Spleen (tissue), 11 donors: ENCODE results near the gene KCNQ4. TPM values are rescaled to one million over a fixed set of nuclear protein-coding genes. Genes with fewer than 3 reads are reported as not detected.

ENCODE experiments used
- DNase-seq: peaks from one replicate; pipeline ENCODE4 v3.0.0-alpha.2; 2020
- H3K27ac ChIP-seq, 8 donors: fragments of 200-600 bp; sonication (generic) in 7 of 8; 1 replicate in 4 of 8; 2 replicates in 4 of 8; pipeline versions ENCODE4 v1.5.0 to v1.8.0; 2016 to 2021; ENCODE audit warnings: inconsistent platforms in 4 of 8, mild to moderate bottlenecking in 4 of 8, moderate library complexity in 1 of 8
- H3K27me3 ChIP-seq, 7 donors: fragments of 200-600 bp; sonication (generic) in 6 of 7; replicated peaks in 1 of 7; 1 replicate in 4 of 7; 2 replicates in 3 of 7; pipeline versions ENCODE4 v1.5.0 to v1.8.0; 2016 to 2021; ENCODE audit warnings: inconsistent platforms in 3 of 7, mild to moderate bottlenecking in 1 of 7
- H3K36me3 ChIP-seq, 6 donors: fragments of 200-600 bp; sonication (generic) in 5 of 6; 1 replicate in 4 of 6; 2 replicates in 2 of 6; pipeline versions ENCODE4 v1.5.0 to v1.8.0; 2016 to 2021; ENCODE audit warnings: inconsistent platforms in 2 of 6
- H3K4me1 ChIP-seq, 6 donors: fragments of 200-600 bp; sonication (generic) in 5 of 6; 1 replicate in 3 of 6; 2 replicates in 3 of 6; pipeline versions ENCODE4 v1.5.0 to v1.8.0; 2016 to 2021; ENCODE audit warnings: inconsistent platforms in 3 of 6
- H3K4me3 ChIP-seq, 8 donors: fragments of 200-600 bp; sonication (generic) in 7 of 8; 1 replicate in 4 of 8; 2 replicates in 4 of 8; pipeline versions ENCODE4 v1.5.0 to v1.8.0; 2016 to 2021; ENCODE audit warnings: inconsistent platforms in 4 of 8, mild to moderate bottlenecking in 4 of 8, moderate library complexity in 2 of 8
- H3K9me3 ChIP-seq, 8 donors: fragments of 200-600 bp; sonication (generic) in 7 of 8; 1 replicate in 4 of 8; 2 replicates in 4 of 8; pipeline versions ENCODE4 v1.5.0 to v1.8.0; 2016 to 2021; ENCODE audit warnings: inconsistent platforms in 4 of 8
- POLR2A ChIP-seq, 3 donors: fragments of 450-650 bp; IDR thresholded peaks; one replicate each; pipeline ENCODE4 v1.5.1; 2017; ENCODE audit warnings: antibody characterized with exemption in 3 of 3, mild to moderate bottlenecking in 1 of 3
- POLR2AphosphoS5 ChIP-seq, 3 donors: sonication (generic); formaldehyde crosslinking; IDR thresholded peaks; one replicate each; pipeline ENCODE4 v1.5.1; 2017; ENCODE audit warnings: antibody characterized with exemption in 3 of 3
- WGBS, 5 donors: extraction: QIAGEN DNeasy Blood & Tissue Kit in 3 of 5; methylation state at CpG; one replicate each; pipeline versions ENCODE4 v1.1.5 to v1.1.7; 2013 to 2018; 5-methylcytosine and 5-hydroxymethylcytosine counted together
- intact Hi-C: fragments of 100-400 bp; cut with DNase I; formaldehyde crosslinking; loops from one replicate; pipeline ENCODE4 v1.15.0; 2023; ENCODE audit warnings: low total_unique reads
- microRNA-seq, 3 donors: library from miRNA; unstranded; fragments of <30 nt; microRNA quantifications; one replicate each; pipeline versions ENCODE4 to v1.1.0, GENCODE V29; 2019 to 2020
- polyA plus RNA-seq, 3 donors: library from polyadenylated mRNA; stranded (reverse); fragments of 200-250 nt; gene quantifications; one replicate each; pipeline ENCODE4 v1.2.1, GENCODE V29; 2013
- small RNA-seq, 4 donors: library from RNA; depleted of rRNA; stranded (forward); fragments of <200 nt; gene quantifications; one replicate each; pipeline ENCODE3, GENCODE V24; 2016
- total RNA-seq, 7 donors: library from RNA; depleted of rRNA in 3 of 7; stranded (reverse); fragments of >200 nt in 3 of 7; fragmentation: NEBNext Ultra II Directional in 4 of 7; extraction: Animal tissue kit (Norgen Biotek cat#: 25700) in 4 of 7; gene quantifications; one replicate each; pipeline versions ENCODE4 v1.1.0 to v1.2.1, GENCODE V29; 2016 to 2021
- TF ChIP-seq, protein P1 (sequence below), 11 experiments: fragments of 200-600 bp in 7 of 11; fragments of 450-650 bp in 4 of 11; sonication (generic) in 4 of 11; IDR thresholded peaks in 8 of 11; conservative IDR thresholded peaks in 3 of 11; 1 replicate in 7 of 11; 2 replicates in 4 of 11; pipeline versions ENCODE4 v1.4.0 to v1.8.0; 2016 to 2021; ENCODE audit warnings: antibody characterized with exemption in 11 of 11, inconsistent platforms in 4 of 11, mild to moderate bottlenecking in 1 of 11
- donor health status: healthy with polysubstance abuse.
- donor health status: DM: no; HTN: no; CAD: no; lungs with moderate emphysema.
- donor health status: DM: no; HTN: no; CAD: no.
- donor health status: Bipolar disorder and iron deficiency.
- donor health status: healthy.
- donor health status: DM: no; HTN: no; CAD: no.
- donor health status: DM: yes; HTN: yes; CAD: no.

Gene KCNQ4
- total and polyA plus RNA-seq, 10 donors = 0.09 to 0.54 (median 0.25) TPM

GRCh38 chr1:40886318-40887011, 102.9 kb downstream of the KCNQ4 start:
- 67 to 82% (median 78%) methylated on average over 4 to 7 of the region's 7 CpGs for WGBS, 5 donors
- intact Hi-C loops = no loop called here

GRCh38 chr1:40887012-40887378, 103.4 kb downstream of the KCNQ4 start:
- peaks cover 0 to 16% (median 7%) of the 10 kb centered on the region in 6 donors for H3K4me1 ChIP-seq
- no peak overlapping the region for H3K4me3 ChIP-seq
- no peak overlapping the region for H3K27ac ChIP-seq
- H3K36me3 ChIP-seq = no peaks in the 10 kb centered on the region
- peaks cover 0 to 10% (median 0%) of the 10 kb centered on the region in 8 donors for H3K9me3 ChIP-seq
- TF ChIP-seq POLR2AphosphoS5 (IDR thresholded peaks at IDR 0.05) (no peak), POLR2A (IDR thresholded peaks at IDR 0.05) (no peak)
- TF ChIP-seq, protein P1, sequence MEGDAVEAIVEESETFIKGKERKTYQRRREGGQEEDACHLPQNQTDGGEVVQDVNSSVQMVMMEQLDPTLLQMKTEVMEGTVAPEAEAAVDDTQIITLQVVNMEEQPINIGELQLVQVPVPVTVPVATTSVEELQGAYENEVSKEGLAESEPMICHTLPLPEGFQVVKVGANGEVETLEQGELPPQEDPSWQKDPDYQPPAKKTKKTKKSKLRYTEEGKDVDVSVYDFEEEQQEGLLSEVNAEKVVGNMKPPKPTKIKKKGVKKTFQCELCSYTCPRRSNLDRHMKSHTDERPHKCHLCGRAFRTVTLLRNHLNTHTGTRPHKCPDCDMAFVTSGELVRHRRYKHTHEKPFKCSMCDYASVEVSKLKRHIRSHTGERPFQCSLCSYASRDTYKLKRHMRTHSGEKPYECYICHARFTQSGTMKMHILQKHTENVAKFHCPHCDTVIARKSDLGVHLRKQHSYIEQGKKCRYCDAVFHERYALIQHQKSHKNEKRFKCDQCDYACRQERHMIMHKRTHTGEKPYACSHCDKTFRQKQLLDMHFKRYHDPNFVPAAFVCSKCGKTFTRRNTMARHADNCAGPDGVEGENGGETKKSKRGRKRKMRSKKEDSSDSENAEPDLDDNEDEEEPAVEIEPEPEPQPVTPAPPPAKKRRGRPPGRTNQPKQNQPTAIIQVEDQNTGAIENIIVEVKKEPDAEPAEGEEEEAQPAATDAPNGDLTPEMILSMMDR (IDR thresholded peaks at IDR 0.05 in 8 of 11, conservative IDR thresholded peaks at IDR 0.05 in 3 of 11) = no peak
- no peak for DNase-seq
- H3K27me3 ChIP-seq = peaks cover 0 to 48% (median 19%) of the 10 kb centered on the region in 7 donors
- WGBS, 5 donors = 76 to 100% (median 80%) methylated on average over 1 of the region's 1 CpG
- intact Hi-C loops = no loop called here

More at GRCh38 chr1:40886318-40887011, 102.9 kb downstream of the KCNQ4 start:
- DNase-seq = no peak
- peaks cover 0 to 10% (median 0%) of the 10 kb centered on the region in 8 donors for H3K9me3 ChIP-seq
- H3K4me1 ChIP-seq = peaks cover 0 to 16% (median 8%) of the 10 kb centered on the region in 6 donors
- H3K27ac ChIP-seq = no peak overlapping the region
- no peak overlapping the region for H3K4me3 ChIP-seq
- TF ChIP-seq POLR2AphosphoS5 (IDR thresholded peaks at IDR 0.05) (no peak), POLR2A (IDR thresholded peaks at IDR 0.05) (no peak)
- TF ChIP-seq, protein P1 (IDR thresholded peaks at IDR 0.05 in 8 of 11, conservative IDR thresholded peaks at IDR 0.05 in 3 of 11) = no peak
- H3K36me3 ChIP-seq = no peaks in the 10 kb centered on the region
- H3K27me3 ChIP-seq = peaks cover 0 to 49% (median 19%) of the 10 kb centered on the region in 7 donors

DNA sequence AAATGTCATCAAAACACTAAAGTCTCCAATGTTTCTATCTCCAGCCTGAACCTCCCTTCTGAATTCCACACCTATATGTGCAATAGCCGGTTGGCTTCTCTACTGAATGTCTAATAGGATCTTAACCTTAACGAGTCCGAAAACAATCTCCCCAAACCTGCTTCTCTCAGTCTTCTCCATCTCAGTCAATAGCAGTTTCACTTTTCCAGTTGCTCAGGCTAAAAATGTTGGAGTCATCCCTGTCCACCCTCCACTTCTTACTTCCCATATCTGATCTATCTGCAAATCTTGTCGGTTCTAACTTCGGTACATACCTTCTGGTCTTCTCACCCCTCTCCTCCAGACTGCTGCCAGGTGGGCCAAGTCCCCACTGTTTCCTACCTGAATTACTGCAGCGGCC, 104.1 kb downstream of the KCNQ4 start:
- Histone ChIP-seq H3K27ac (no peak overlapping the region), H3K36me3 (no peaks in the 10 kb centered on the region), H3K4me3 (no peak overlapping the region), H3K27me3 (peaks cover 0 to 42% (median 19%) of the 10 kb centered on the region in 7 donors), H3K4me1 (peaks cover 0 to 16% (median 7%) of the 10 kb centered on the region in 6 donors), H3K9me3 (peaks cover 0 to 7% (median 0%) of the 10 kb centered on the region in 8 donors)
- TF ChIP-seq, protein P1 (IDR thresholded peaks at IDR 0.05 in 8 of 11, conservative IDR thresholded peaks at IDR 0.05 in 3 of 11) = no peak
- TF ChIP-seq POLR2A (IDR thresholded peaks at IDR 0.05) = no peak
- no peak for TF ChIP-seq POLR2AphosphoS5 (IDR thresholded peaks at IDR 0.05)
- DNase-seq = no peak
- intact Hi-C loops = no loop called here
- WGBS, 5 donors = 94 to 98% (median 95%) methylated on average over 6 of the region's 6 CpGs

Small RNA genes within 50 kb of the gene (microRNA-seq; reads per million reads assigned to microRNA genes)
- gene MIR30C1 (28.5 to 49.5 (median 37.1) reads per million in 3 donors), gene MIR30E (3,489 to 4,430 (median 4,347) reads per million in 3 donors)

Small RNA genes within 50 kb of the gene (small RNA-seq; reads per million reads assigned to genes)
- gene MIR30C1 = 5.2 to 10.1 (median 5.7) reads per million in 4 donors
- gene MIR30E = 513 to 714 (median 635) reads per million in 4 donors
- 0 reads per million in 4 donors for gene RN7SL326P

Other genes with a start within 250 kb of the KCNQ4 start
- gene RIMS3, start 118.1 kb upstream of the KCNQ4 start, total RNA-seq = 1 to 10 TPM; 1.6 to 6.9 (median 3.3) TPM
- 1 to 10 TPM in 1 of 3 donors, under 1 TPM in 2; 0.30 to 1.0 (median 0.44) TPM for gene RIMS3, start 118.1 kb upstream of the KCNQ4 start, polyA plus RNA-seq
- gene NFYC, start 92.1 kb upstream of the KCNQ4 start, total RNA-seq = 10 to 100 TPM; 57.8 to 99.0 (median 72.4) TPM
- gene NFYC, start 92.1 kb upstream of the KCNQ4 start, polyA plus RNA-seq = 10 to 100 TPM; 34.6 to 43.2 (median 39.5) TPM
- 10 to 100 TPM; 36.1 to 98.8 (median 50.4) TPM for gene CITED4, start 78.6 kb downstream of the KCNQ4 start, total RNA-seq
- 10 to 100 TPM in 2 of 3 donors, 1 to 10 TPM in 1; 10.0 to 25.5 (median 13.0) TPM for gene CITED4, start 78.6 kb downstream of the KCNQ4 start, polyA plus RNA-seq
- gene CTPS1, start 195.9 kb downstream of the KCNQ4 start, total RNA-seq = 10 to 100 TPM; 12.1 to 27.7 (median 17.8) TPM
- gene CTPS1, start 195.9 kb downstream of the KCNQ4 start, polyA plus RNA-seq = 10 to 100 TPM in 2 of 3 donors, 1 to 10 TPM in 1; 7.9 to 14.4 (median 10.9) TPM
- 1 to 10 TPM in 3 of 7 donors, under 1 TPM in 4; 0.27 to 1.7 (median 0.85) TPM for gene SLFNL1, start 237.9 kb downstream of the KCNQ4 start, total RNA-seq
- gene SLFNL1, start 237.9 kb downstream of the KCNQ4 start, polyA plus RNA-seq = under 1 TPM; 0.21 to 0.38 (median 0.30) TPM